ENCODE results near the gene GALNT15. TPM values are rescaled to one million over a fixed set of nuclear protein-coding genes. Genes with fewer than 3 reads are reported as not detected.

The GALNT15 gene
- total RNA-seq, 1 donor from 2014 or later: not detected

DNA sequence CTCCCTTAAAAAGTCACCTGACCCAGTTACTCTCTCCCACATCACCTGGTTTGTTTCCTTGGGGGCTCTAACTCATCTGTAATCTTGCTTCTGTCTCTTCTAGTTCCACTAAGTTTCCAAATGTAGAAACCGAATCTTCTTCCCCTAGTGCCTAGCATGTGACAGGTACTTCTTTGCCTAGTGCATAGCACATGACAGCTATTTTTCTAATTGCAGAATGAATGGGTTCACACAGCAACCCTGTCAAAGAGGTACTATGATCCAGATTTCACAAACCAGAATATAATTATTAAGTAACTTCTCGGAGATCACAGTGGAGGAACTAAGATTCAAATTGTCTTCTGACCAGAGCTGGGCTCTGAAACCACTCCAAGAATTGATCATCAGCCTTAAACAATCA, 82.8 kb downstream of the GALNT15 start:
- Mint-ChIP-seq H3K36me3 (ENCODE audit: low read depth) (peaks cover 12% of the 10 kb centered on the region), H3K27ac (no peak overlapping the region), H3K4me1 (ENCODE audit: low read depth) (peaks cover 39% of the 10 kb centered on the region), H3K9me3 (no peaks in the 10 kb centered on the region), H3K4me3 (no peak overlapping the region), H3K27me3 (ENCODE audit: insufficient read depth) (no peaks in the 10 kb centered on the region)
- intact Hi-C loops (cut with micrococcal nuclease): no loop called here
- DNase-seq (ENCODE audit: low spot score): no peak

GRCh38 chr3:16258177-16258576, 83.7 kb downstream of the GALNT15 start:
- Mint-ChIP-seq H3K9me3 (no peaks in the 10 kb centered on the region), H3K27ac (no peak overlapping the region), H3K4me3 (no peak overlapping the region), H3K27me3 (ENCODE audit: insufficient read depth) (no peaks in the 10 kb centered on the region), H3K4me1 (ENCODE audit: low read depth) (peaks cover 30% of the 10 kb centered on the region), H3K36me3 (ENCODE audit: low read depth) (peaks cover 12% of the 10 kb centered on the region)
- intact Hi-C loops (cut with micrococcal nuclease): no loop called here
- DNase-seq (ENCODE audit: low spot score): no peak

DNA sequence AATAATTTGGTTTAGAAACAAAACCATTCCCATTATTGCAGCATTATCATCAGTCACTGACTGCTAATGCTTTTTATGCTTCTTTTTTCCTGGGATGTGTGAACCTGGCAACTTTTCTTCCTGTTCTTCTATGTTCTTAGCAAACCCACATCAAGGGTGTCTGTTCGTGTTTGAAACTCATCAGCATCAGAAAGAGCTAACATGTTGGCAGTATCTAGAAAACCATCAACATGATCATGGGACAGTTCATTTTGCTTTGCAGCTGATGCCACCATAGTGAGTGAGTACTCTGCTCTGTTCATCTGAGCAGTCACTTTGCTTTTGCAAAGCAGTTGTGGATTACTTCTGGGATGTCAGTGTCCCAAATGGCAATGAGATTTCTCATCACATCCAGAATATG, 84.4 kb downstream of the GALNT15 start:
- no peaks in the 10 kb centered on the region for H3K27me3 Mint-ChIP-seq (ENCODE audit: insufficient read depth)
- H3K36me3 Mint-ChIP-seq (ENCODE audit: low read depth): peaks cover 12% of the 10 kb centered on the region
- no peak overlapping the region for H3K4me3 Mint-ChIP-seq
- H3K27ac Mint-ChIP-seq: no peak overlapping the region
- peaks cover 24% of the 10 kb centered on the region for H3K4me1 Mint-ChIP-seq (ENCODE audit: low read depth)
- H3K9me3 Mint-ChIP-seq: no peaks in the 10 kb centered on the region
- DNase-seq (ENCODE audit: low spot score): no peak
- intact Hi-C loops (cut with micrococcal nuclease): no loop called here

- Mint-ChIP-seq H3K4me3 (no peak overlapping the region), H3K36me3 (ENCODE audit: low read depth) (peaks cover 14% of the 10 kb centered on the region), H3K27me3 (ENCODE audit: insufficient read depth) (no peaks in the 10 kb centered on the region), H3K4me1 (ENCODE audit: low read depth) (peaks cover 16% of the 10 kb centered on the region), H3K9me3 (no peaks in the 10 kb centered on the region), H3K27ac (no peak overlapping the region)
- no peak for DNase-seq (ENCODE audit: low spot score)
- intact Hi-C loops (cut with micrococcal nuclease): loop anchor here (5.0 to 10.0 kb wide), 8 partner anchors 398 to 1485 kb away; partner anchors contain the start of genes ANKRD28, BTD, HACL1 and NR2C2
Measured at GRCh38 chr3:16260046-16260445, 85.6 kb downstream of the GALNT15 start.

- no peaks in the 10 kb centered on the region for H3K27me3 Mint-ChIP-seq (ENCODE audit: insufficient read depth)
- H3K27ac Mint-ChIP-seq: no peak overlapping the region
- intact Hi-C loops (cut with micrococcal nuclease): loop anchor here (5.0 to 10.0 kb wide), 8 partner anchors 400 to 1483 kb away; partner anchors contain the start of genes ANKRD28, BTD, HACL1 and NR2C2
Measured at GRCh38 chr3:16262174-16262573, 87.7 kb downstream of the GALNT15 start.

DNA sequence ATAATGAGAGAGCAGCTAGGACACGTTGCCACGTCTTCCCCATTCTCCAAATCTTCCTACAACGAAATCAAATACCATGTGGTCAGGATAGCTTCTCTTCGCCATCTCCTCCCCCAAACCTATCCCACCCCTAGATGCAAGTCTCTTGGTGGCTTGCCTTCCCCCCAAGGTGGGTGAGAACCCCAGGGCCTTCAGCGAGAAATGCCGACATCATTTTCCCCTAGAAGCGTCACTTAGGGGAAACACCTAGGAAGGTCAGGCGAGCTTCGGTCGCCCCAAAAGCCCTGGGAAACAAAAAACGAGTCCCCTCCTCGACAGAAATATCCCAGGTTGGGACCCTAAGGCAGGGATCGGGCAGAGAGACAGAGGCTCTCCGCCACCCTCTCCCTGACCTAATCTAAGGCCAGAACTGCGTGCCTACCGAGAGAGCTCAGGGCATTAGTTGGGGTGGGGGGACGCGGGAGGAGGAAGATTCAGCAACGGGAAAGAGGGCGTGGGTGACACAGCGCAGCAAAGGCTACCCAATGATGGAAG, 89.8 kb downstream of the GALNT15 start:
- H3K9me3 Mint-ChIP-seq: no peaks in the 10 kb centered on the region
- H3K27ac Mint-ChIP-seq: peak overlapping the region; percentile 100
- no peak for DNase-seq (ENCODE audit: low spot score)
- intact Hi-C loops (cut with micrococcal nuclease): loop anchor here (1.0 to 10.0 kb wide), 12 partner anchors 45 to 1481 kb away; partner anchors contain the start of genes ANKRD28, BTD, CAPN7 and HACL1
- no peaks in the 10 kb centered on the region for H3K27me3 Mint-ChIP-seq (ENCODE audit: insufficient read depth)
- H3K4me1 Mint-ChIP-seq (ENCODE audit: low read depth): peaks cover 35% of the 10 kb centered on the region
- peaks cover 9% of the 10 kb centered on the region for H3K36me3 Mint-ChIP-seq (ENCODE audit: low read depth)
- peak overlapping the region; percentile 97 for H3K4me3 Mint-ChIP-seq

More at GRCh38 chr3:16262174-16262573, 87.7 kb downstream of the GALNT15 start:
- Mint-ChIP-seq H3K4me3 (no peak overlapping the region), H3K4me1 (ENCODE audit: low read depth) (peaks cover 26% of the 10 kb centered on the region), H3K36me3 (ENCODE audit: low read depth) (peaks cover 11% of the 10 kb centered on the region), H3K9me3 (no peaks in the 10 kb centered on the region)
- no peak for DNase-seq (ENCODE audit: low spot score)

DNA sequence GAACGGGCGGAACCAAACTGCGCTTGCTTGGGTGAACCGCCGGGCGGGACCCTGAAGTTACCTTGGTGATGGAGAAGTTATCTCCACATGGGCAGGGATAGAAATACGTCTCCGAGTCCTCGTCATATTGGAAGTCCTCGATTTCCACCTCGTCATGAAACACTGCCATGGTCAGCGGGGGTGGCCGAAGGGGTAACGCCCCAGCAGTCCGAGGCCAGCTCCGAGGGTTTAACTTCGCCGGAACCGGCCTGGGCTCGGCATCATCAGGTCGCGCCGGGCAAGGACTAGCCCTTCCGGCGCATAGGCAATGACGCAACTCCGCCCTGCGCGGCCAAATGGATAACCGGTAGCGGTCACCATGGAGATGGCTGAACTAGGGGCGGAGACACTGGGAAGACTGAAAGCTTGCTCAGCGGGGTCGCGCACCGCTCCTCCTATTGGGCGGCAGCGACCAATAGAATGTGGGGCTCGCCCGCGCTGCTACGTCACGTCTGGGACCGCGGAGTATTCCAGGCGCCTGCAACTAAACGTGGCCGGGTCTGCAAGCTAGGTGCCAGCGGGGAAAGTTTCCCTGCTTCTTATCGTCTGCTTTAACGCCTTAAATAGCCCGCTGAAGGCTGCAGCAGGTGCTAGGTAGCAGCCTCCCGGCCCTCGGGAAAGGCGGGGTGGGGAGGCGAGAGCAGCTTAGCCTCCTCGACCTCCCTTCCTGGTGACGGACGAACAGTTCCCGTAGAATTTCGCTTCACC, 90.4 kb downstream of the GALNT15 start, which contains the start of the genes DPH3 and OXNAD1:
Gene DPH3, minus strand, starts transcription at position 236 of the 747 bp plus-strand sequence. Its CDS starts 67 bp downstream, at position 169.
Gene OXNAD1, plus strand, starts transcription at position 505 of the 747 bp plus-strand sequence. CDS start 5,741 bp downstream, outside the sequence.
- Mint-ChIP-seq H3K4me3 (peak within 1 kb of the TSS; percentile 97), H3K27ac (peak within 1 kb of the TSS; percentile 100), H3K9me3 (no peaks in the 10 kb centered on the region), H3K36me3 (ENCODE audit: low read depth) (peaks cover 8% of the 10 kb centered on the region), H3K27me3 (ENCODE audit: insufficient read depth) (no peaks in the 10 kb centered on the region), H3K4me1 (ENCODE audit: low read depth) (peaks cover 35% of the 10 kb centered on the region)
- intact Hi-C loops (cut with micrococcal nuclease): loop anchor here (1.0 to 10.0 kb wide), 17 partner anchors 21 to 1480 kb away; partner anchors contain the start of genes ANKRD28, BTD, CAPN7 and HACL1
- DNase-seq (ENCODE audit: low spot score): peak; percentile 99

GRCh38 chr3:16265455-16265786, 90.9 kb downstream of the GALNT15 start:
- Mint-ChIP-seq H3K27me3 (ENCODE audit: insufficient read depth) (no peaks in the 10 kb centered on the region), H3K36me3 (ENCODE audit: low read depth) (peaks cover 8% of the 10 kb centered on the region), H3K27ac (peak overlapping the region; percentile 100), H3K4me1 (ENCODE audit: low read depth) (peaks cover 35% of the 10 kb centered on the region), H3K9me3 (no peaks in the 10 kb centered on the region), H3K4me3 (peak overlapping the region; percentile 97)
- intact Hi-C loops (cut with micrococcal nuclease): loop anchor here (1.0 to 10.0 kb wide), 15 partner anchors 21 to 1479 kb away; partner anchors contain the start of genes ANKRD28, BTD, CAPN7 and HACL1
- no peak for DNase-seq (ENCODE audit: low spot score)

- no peaks in the 10 kb centered on the region for H3K9me3 Mint-ChIP-seq
- peak overlapping the region; percentile 23 for H3K4me3 Mint-ChIP-seq
- H3K36me3 Mint-ChIP-seq (ENCODE audit: low read depth): peaks cover 15% of the 10 kb centered on the region
- H3K4me1 Mint-ChIP-seq (ENCODE audit: low read depth): peaks cover 35% of the 10 kb centered on the region
- peak overlapping the region; percentile 62 for H3K27ac Mint-ChIP-seq
- no peaks in the 10 kb centered on the region for H3K27me3 Mint-ChIP-seq (ENCODE audit: insufficient read depth)
- DNase-seq (ENCODE audit: low spot score): no peak
- intact Hi-C loops (cut with micrococcal nuclease): loop anchor here (5.0 to 10.0 kb wide), 8 partner anchors 111 to 1478 kb away; partner anchors contain the start of genes ANKRD28, BTD, HACL1 and NR2C2
Measured at GRCh38 chr3:16266714-16267113, 92.2 kb downstream of the GALNT15 start.

GRCh38 chr3:16270855-16271254, 96.4 kb downstream of the GALNT15 start:
- Mint-ChIP-seq H3K9me3 (no peaks in the 10 kb centered on the region), H3K4me3 (no peak overlapping the region), H3K27me3 (ENCODE audit: insufficient read depth) (no peaks in the 10 kb centered on the region), H3K27ac (no peak overlapping the region), H3K36me3 (ENCODE audit: low read depth) (peaks cover 18% of the 10 kb centered on the region), H3K4me1 (ENCODE audit: low read depth) (peaks cover 25% of the 10 kb centered on the region)
- no peak for DNase-seq (ENCODE audit: low spot score)
- intact Hi-C loops (cut with micrococcal nuclease): no loop called here

DNA sequence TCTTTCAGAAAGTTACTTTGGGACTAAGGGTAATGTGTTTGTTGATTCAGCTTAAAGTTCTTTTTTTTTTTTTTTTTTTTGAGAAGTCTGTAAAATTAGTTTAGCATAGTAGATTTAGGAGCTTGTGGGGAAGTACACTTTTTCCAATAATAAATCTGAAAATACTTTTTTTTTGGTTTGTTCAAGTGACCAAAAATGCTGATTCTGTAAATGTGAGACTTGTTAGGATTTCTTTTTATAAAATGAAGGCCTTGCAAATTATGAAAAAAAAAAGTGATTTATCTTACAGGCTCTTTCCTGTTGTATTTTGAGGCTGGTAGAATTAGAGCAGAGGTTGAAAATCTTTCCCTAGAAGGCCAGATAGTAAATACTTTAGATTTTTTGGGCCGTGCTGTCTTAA, 98.1 kb downstream of the GALNT15 start:
- peaks cover 9% of the 10 kb centered on the region for H3K4me1 Mint-ChIP-seq (ENCODE audit: low read depth)
- no peak for DNase-seq (ENCODE audit: low spot score)
- no peaks in the 10 kb centered on the region for H3K27me3 Mint-ChIP-seq (ENCODE audit: insufficient read depth)
- intact Hi-C loops (cut with micrococcal nuclease): no loop called here
- H3K36me3 Mint-ChIP-seq (ENCODE audit: low read depth): peaks cover 22% of the 10 kb centered on the region
- H3K4me3 Mint-ChIP-seq: no peak overlapping the region
- H3K27ac Mint-ChIP-seq: no peak overlapping the region
- H3K9me3 Mint-ChIP-seq: no peaks in the 10 kb centered on the region

GRCh38 chr3:16273867-16274266, 99.4 kb downstream of the GALNT15 start:
- Mint-ChIP-seq H3K27me3 (ENCODE audit: insufficient read depth) (no peaks in the 10 kb centered on the region), H3K36me3 (ENCODE audit: low read depth) (peaks cover 24% of the 10 kb centered on the region), H3K27ac (no peak overlapping the region), H3K4me3 (no peak overlapping the region), H3K9me3 (no peaks in the 10 kb centered on the region), H3K4me1 (ENCODE audit: low read depth) (peaks cover 1% of the 10 kb centered on the region)
- intact Hi-C loops (cut with micrococcal nuclease): no loop called here
- no peak for DNase-seq (ENCODE audit: low spot score)

- intact Hi-C loops (cut with micrococcal nuclease): no loop called here
- H3K9me3 Mint-ChIP-seq: no peaks in the 10 kb centered on the region
Measured at GRCh38 chr3:16277471-16277870, 103.0 kb downstream of the GALNT15 start.

More at GRCh38 chr3:16277471-16277870, 103.0 kb downstream of the GALNT15 start:
- Mint-ChIP-seq H3K4me3 (no peak overlapping the region), H3K36me3 (ENCODE audit: low read depth) (peaks cover 16% of the 10 kb centered on the region), H3K27me3 (ENCODE audit: insufficient read depth) (no peaks in the 10 kb centered on the region), H3K27ac (no peak overlapping the region), H3K4me1 (ENCODE audit: low read depth) (no peaks in the 10 kb centered on the region)
- DNase-seq (ENCODE audit: low spot score): no peak

Measured in activated T-helper 1 cell treated with anti-CD3 and anti-CD28 coated beads, Interleukin-12 subunit alpha, Interleukin-12 subunit beta, Interleukin-2, Interleukin-4 antibody, amounts not matched to agents 30 ng/mL and 10 ng/mL and 1 ng/mL, durations not matched to agents 14 hours and 24 hours and 36 hours (primary cell).